HPDE6-E6E7 (cell line): ENCODE data around the gene ZNF70.
A peak's percentile ranks its signal among the peaks of the same experiment; 100 is the strongest.

Experiments used
- DNase-seq: peaks from one replicate; pipeline ENCODE4 v3.0.0; 2011; ENCODE audit warnings: missing footprints; ENCODE audit errors: extremely low spot score

ZNF70 gene

GRCh38 chr22:23716811-23717801, 33.8 kb downstream of the ZNF70 start:
- DNase-seq, result peak; percentile 83

- DNase-seq, result no peak
Observed at GRCh38 chr22:23715806-23716375, 35.0 kb downstream of the ZNF70 start.

GRCh38 chr22:23714596-23715578, 36.0 kb downstream of the ZNF70 start:
- no peak for DNase-seq

- no peak for DNase-seq
Observed at GRCh38 chr22:23713696-23714595, 37.0 kb downstream of the ZNF70 start.

GRCh38 chr22:23712256-23712655, 38.7 kb downstream of the ZNF70 start:
- DNase-seq, result no peak

- no peak for DNase-seq
Observed at GRCh38 chr22:23709107-23709506, 41.8 kb downstream of the ZNF70 start.

- DNase-seq, result no peak
Observed at GRCh38 chr22:23708270-23708669, 42.6 kb downstream of the ZNF70 start.

GRCh38 chr22:23705358-23705757, 45.6 kb downstream of the ZNF70 start:
- no peak for DNase-seq

- DNase-seq, result no peak
Observed at GRCh38 chr22:23704829-23705228, 46.1 kb downstream of the ZNF70 start.

- no peak for DNase-seq
Observed at GRCh38 chr22:23704062-23704461, 46.9 kb downstream of the ZNF70 start.

GRCh38 chr22:23700706-23701105, 50.2 kb downstream of the ZNF70 start:
- no peak for DNase-seq

GRCh38 chr22:23698673-23699235, 52.2 kb downstream of the ZNF70 start:
- no peak for DNase-seq

GRCh38 chr22:23698094-23698493, 52.8 kb downstream of the ZNF70 start:
- no peak for DNase-seq

- no peak for DNase-seq
Observed at GRCh38 chr22:23697031-23697970, 53.6 kb downstream of the ZNF70 start.

- DNase-seq, result no peak
Observed at GRCh38 chr22:23696326-23696851, 54.5 kb downstream of the ZNF70 start.

GRCh38 chr22:23695571-23696325, 55.2 kb downstream of the ZNF70 start:
- DNase-seq, result no peak

GRCh38 chr22:23695141-23695540, 55.8 kb downstream of the ZNF70 start:
- no peak for DNase-seq

- no peak for DNase-seq
Observed at GRCh38 chr22:23693979-23694680, 56.8 kb downstream of the ZNF70 start.
